Suprapubic skin (tissue), 4 donors: Measurements from ENCODE around the gene DHDH. TPM values are rescaled to one million over a fixed set of nuclear protein-coding genes. Genes with fewer than 3 reads are reported as not detected.

Source experiments
- DNase-seq, 2 donors: peaks; one replicate each; pipeline ENCODE4 v3.0.0-alpha.2; 2019; ENCODE audit warnings: low spot score in 2 of 2
- H3K27ac ChIP-seq: fragments of 200-600 bp; sonication (generic); one replicate; pipeline ENCODE4 v1.5.1; 2019
- H3K27me3 ChIP-seq: fragments of 200-600 bp; sonication (generic); one replicate; pipeline ENCODE4 v1.5.1; 2019
- H3K36me3 ChIP-seq: fragments of 200-600 bp; sonication (generic); one replicate; pipeline ENCODE4 v1.5.1; 2019
- H3K4me1 ChIP-seq: fragments of 200-600 bp; sonication (generic); one replicate; pipeline ENCODE4 v1.5.1; 2019
- H3K4me3 ChIP-seq: fragments of 200-600 bp; sonication (generic); one replicate; pipeline ENCODE4 v1.5.1; 2019; ENCODE audit warnings: mild to moderate bottlenecking
- H3K9me3 ChIP-seq: fragments of 200-600 bp; sonication (generic); one replicate; pipeline ENCODE4 v1.5.1; 2019
- CTCF ChIP-seq, 2 donors: fragments of 200-600 bp in 1 of 2; fragments of 450-650 bp in 1 of 2; sonication (generic) in 1 of 2; IDR thresholded peaks; one replicate each; pipeline ENCODE4 v1.5.1; 2016 to 2019; ENCODE audit warnings: antibody characterized with exemption in 2 of 2, mild to moderate bottlenecking in 1 of 2, moderate library complexity in 1 of 2
- EP300 ChIP-seq: sonication (generic); formaldehyde crosslinking; IDR thresholded peaks from one replicate; pipeline ENCODE4 v1.6.1; 2017; ENCODE audit warnings: antibody characterized with exemption
- POLR2A ChIP-seq, 2 donors: fragments of 450-650 bp; IDR thresholded peaks; one replicate each; pipeline ENCODE4 v1.6.1; 2017; ENCODE audit warnings: antibody characterized with exemption in 2 of 2, mild to moderate bottlenecking in 2 of 2, moderate library complexity in 2 of 2
- POLR2AphosphoS5 ChIP-seq, 3 donors: sonication (generic); formaldehyde crosslinking; IDR thresholded peaks; one replicate each; pipeline ENCODE4 v1.6.1; 2017; ENCODE audit warnings: antibody characterized with exemption in 3 of 3
- WGBS: methylation state at CpG from one replicate; pipeline ENCODE4 v1.1.5; 2018; 5-methylcytosine and 5-hydroxymethylcytosine counted together
- total RNA-seq, 4 donors: library from RNA; depleted of rRNA; stranded (reverse); fragments of >200 nt; gene quantifications; one replicate each; pipeline ENCODE4 v1.1.0, GENCODE V29; 2016

Gene DHDH
- total RNA-seq, 4 donors from 2014 or later: 0.59 TPM; not detected in 3

GRCh38 chr19:48959341-48960239 is 26.1 kb downstream of the DHDH start:
- H3K36me3 ChIP-seq: no peaks in the 10 kb centered on the region
- no peak overlapping the region for H3K4me3 ChIP-seq

GRCh38 chr19:48961051-48961649 is 27.7 kb downstream of the DHDH start:
- Histone ChIP-seq H3K36me3 (peaks cover under 1% of the 10 kb centered on the region), H3K27ac (no peak overlapping the region), H3K9me3 (no peaks in the 10 kb centered on the region), H3K4me1 (peaks cover 30% of the 10 kb centered on the region), H3K4me3 (no peak overlapping the region), H3K27me3 (no peaks in the 10 kb centered on the region)
- no peak for DNase-seq
- WGBS: 82% methylated on average over 19 of the region's 19 CpGs
- TF ChIP-seq POLR2A (IDR thresholded peaks at IDR 0.05) (no peak), CTCF (IDR thresholded peaks at IDR 0.05) (no peak), EP300 (no peak), POLR2AphosphoS5 (IDR thresholded peaks at IDR 0.05) (no peak)

More at GRCh38 chr19:48959341-48960239, 26.1 kb downstream of the DHDH start:
- H3K4me1 ChIP-seq: peaks cover 36% of the 10 kb centered on the region
- no peaks in the 10 kb centered on the region for H3K9me3 ChIP-seq
- 79% methylated on average over 16 of the region's 16 CpGs for WGBS
- H3K27ac ChIP-seq: no peak overlapping the region
- DNase-seq: no peak
- TF ChIP-seq CTCF (IDR thresholded peaks at IDR 0.05) (no peak), POLR2A (IDR thresholded peaks at IDR 0.05) (no peak), EP300 (no peak), POLR2AphosphoS5 (IDR thresholded peaks at IDR 0.05) (no peak)
- no peaks in the 10 kb centered on the region for H3K27me3 ChIP-seq

GRCh38 chr19:48961673-48962028 is 28.2 kb downstream of the DHDH start:
- no peak for TF ChIP-seq POLR2A (IDR thresholded peaks at IDR 0.05)
- H3K27ac ChIP-seq: no peak overlapping the region
- 79% methylated on average over 12 of the region's 12 CpGs for WGBS
- no peaks in the 10 kb centered on the region for H3K9me3 ChIP-seq
- no peak overlapping the region for H3K4me3 ChIP-seq
- H3K4me1 ChIP-seq: peaks cover 33% of the 10 kb centered on the region
- DNase-seq: no peak
- H3K27me3 ChIP-seq: no peaks in the 10 kb centered on the region
- H3K36me3 ChIP-seq: peaks cover 5% of the 10 kb centered on the region

- DNase-seq: no peak
- no peaks in the 10 kb centered on the region for H3K9me3 ChIP-seq
- H3K4me3 ChIP-seq: no peak overlapping the region
- peak overlapping the region; percentile 47 for H3K27ac ChIP-seq
- WGBS: 68% methylated on average over 22 of the region's 22 CpGs
- no peaks in the 10 kb centered on the region for H3K27me3 ChIP-seq
- H3K36me3 ChIP-seq: peaks cover 11% of the 10 kb centered on the region
- no peak for TF ChIP-seq POLR2A (IDR thresholded peaks at IDR 0.05)
- no peak for TF ChIP-seq CTCF (IDR thresholded peaks at IDR 0.05)
- no peak for TF ChIP-seq POLR2AphosphoS5 (IDR thresholded peaks at IDR 0.05)
- TF ChIP-seq EP300: no peak
- H3K4me1 ChIP-seq: peaks cover 39% of the 10 kb centered on the region
Measured at GRCh38 chr19:48962029-48962848, 28.7 kb downstream of the DHDH start.

GRCh38 chr19:48962849-48963165 is 29.3 kb downstream of the DHDH start:
- H3K27ac ChIP-seq: peak overlapping the region; percentile 89
- H3K27me3 ChIP-seq: no peaks in the 10 kb centered on the region
- WGBS: 69% methylated on average over 7 of the region's 7 CpGs
- H3K9me3 ChIP-seq: no peaks in the 10 kb centered on the region
- no peak for TF ChIP-seq POLR2AphosphoS5 (IDR thresholded peaks at IDR 0.05)
- TF ChIP-seq EP300: no peak
- no peak for TF ChIP-seq POLR2A (IDR thresholded peaks at IDR 0.05)
- no peak for TF ChIP-seq CTCF (IDR thresholded peaks at IDR 0.05)
- DNase-seq: no peak
- no peak overlapping the region for H3K4me3 ChIP-seq
- H3K36me3 ChIP-seq: peaks cover 11% of the 10 kb centered on the region
- H3K4me1 ChIP-seq: peaks cover 43% of the 10 kb centered on the region
